Mesenchymal stem cell (in vitro differentiated cells and primary cell): ENCODE data around the gene RBP7.
A peak's percentile ranks its signal among the peaks of the same experiment; 100 is the strongest.

Source experiments
- DNase-seq: peaks from one replicate; pipeline ENCODE4 v3.0.0-alpha.2; 2013
- H2AFZ ChIP-seq: one replicate; pipeline ENCODE4 v1.6.1; 2013; ENCODE audit warnings: low read depth, mild to moderate bottlenecking, control low read depth, inconsistent platforms, low read length, moderate library complexity
- H2AK5ac ChIP-seq: 2 replicates; pipeline ENCODE4 v1.6.1; 2013; ENCODE audit warnings: low read length, moderate library complexity, mild to moderate bottlenecking, inconsistent platforms; ENCODE audit not compliant: severe bottlenecking
- H2BK120ac ChIP-seq: one replicate; pipeline ENCODE4 v1.6.1; 2013; ENCODE audit warnings: low read depth, mild to moderate bottlenecking, inconsistent platforms, low read length, moderate library complexity
- H2BK12ac ChIP-seq, 2 experiments: one replicate each; pipeline ENCODE4 v1.6.1; 2013; ENCODE audit warnings: inconsistent platforms in 2 of 2, low read length in 2 of 2, mild to moderate bottlenecking in 2 of 2, moderate library complexity in 2 of 2, control low read depth in 1 of 2
- H2BK15ac ChIP-seq: one replicate; pipeline ENCODE4 v1.6.1; 2013; ENCODE audit warnings: mild to moderate bottlenecking, low read depth, inconsistent platforms; ENCODE audit not compliant: poor library complexity, severe bottlenecking
- H2BK5ac ChIP-seq: 2 replicates; pipeline ENCODE4 v1.6.1; 2013; ENCODE audit warnings: low read depth, mild to moderate bottlenecking, low read length, control low read depth, inconsistent platforms; ENCODE audit not compliant: poor library complexity, severe bottlenecking
- H3K14ac ChIP-seq, 2 experiments: one replicate each; pipeline ENCODE4 v1.6.1; 2013; ENCODE audit warnings: inconsistent platforms in 2 of 2, low read length in 2 of 2, control low read depth in 1 of 2, mild to moderate bottlenecking in 1 of 2, moderate library complexity in 1 of 2
- H3K18ac ChIP-seq, 2 experiments: one replicate each; pipeline ENCODE4 v1.6.1; 2013; ENCODE audit warnings: inconsistent platforms in 2 of 2, low read length in 2 of 2, control low read depth in 1 of 2, low read depth in 1 of 2, mild to moderate bottlenecking in 1 of 2
- H3K23ac ChIP-seq, 2 experiments: one replicate each; pipeline ENCODE4 v1.6.1; 2013; ENCODE audit warnings: inconsistent platforms in 2 of 2, low read length in 2 of 2, mild to moderate bottlenecking in 2 of 2, moderate library complexity in 2 of 2, control low read depth in 1 of 2
- H3K27ac ChIP-seq: 2 replicates; pipeline ENCODE4 v1.5.1; 2013; ENCODE audit warnings: mild to moderate bottlenecking, moderate library complexity, low read length, control low read depth, inconsistent platforms; ENCODE audit not compliant: poor library complexity, severe bottlenecking
- H3K27me3 ChIP-seq, 2 experiments: 2 replicates each; pipeline versions ENCODE4 v1.6.1 to v1.7.0; 2013; ENCODE audit warnings: low read length in 2 of 2, mild to moderate bottlenecking in 2 of 2, moderate library complexity in 2 of 2, control low read depth in 1 of 2, inconsistent platforms in 1 of 2; ENCODE audit not compliant: control insufficient read depth in 1 of 2, insufficient read depth in 1 of 2
- H3K36me3 ChIP-seq, 2 experiments: 2 replicates each; pipeline versions ENCODE4 v1.6.1 to v1.7.0; 2013; ENCODE audit warnings: low read length in 2 of 2, control low read depth in 1 of 2, inconsistent platforms in 1 of 2, low read depth in 1 of 2, mild to moderate bottlenecking in 1 of 2; ENCODE audit not compliant: insufficient read depth in 2 of 2, control insufficient read depth in 1 of 2
- H3K4ac ChIP-seq, 2 experiments: one replicate each; pipeline ENCODE4 v1.6.1; 2013; ENCODE audit warnings: inconsistent platforms in 2 of 2, low read length in 2 of 2, mild to moderate bottlenecking in 2 of 2, moderate library complexity in 2 of 2, control low read depth in 1 of 2, low read depth in 1 of 2
- H3K4me1 ChIP-seq: 2 replicates; pipeline ENCODE4 v1.6.1; 2013; ENCODE audit warnings: low read depth, low read length, control low read depth; ENCODE audit not compliant: control insufficient read depth, insufficient read depth
- H3K4me2 ChIP-seq: 2 replicates; pipeline ENCODE4 v1.6.1; 2013; ENCODE audit warnings: low read length, mild to moderate bottlenecking, inconsistent platforms; ENCODE audit not compliant: poor library complexity, severe bottlenecking
- H3K4me3 ChIP-seq, 2 experiments: 2 replicates each; pipeline versions ENCODE4 v1.5.1 to v1.7.0; 2013; ENCODE audit warnings: low read length in 2 of 2, mild to moderate bottlenecking in 2 of 2, control low read depth in 1 of 2, low read depth in 1 of 2; ENCODE audit not compliant: insufficient read depth in 1 of 2
- H3K79me1 ChIP-seq: replicated peaks from 2 replicates; pipeline ENCODE4 v1.6.1; 2013; ENCODE audit warnings: mild to moderate bottlenecking, control low read depth, low read length, inconsistent platforms; ENCODE audit not compliant: poor library complexity, severe bottlenecking
- H3K9ac ChIP-seq: 2 replicates; pipeline ENCODE4 v1.7.0; 2013; ENCODE audit warnings: mild to moderate bottlenecking, low read length, moderate library complexity
- H3K9me3 ChIP-seq: 2 replicates; pipeline ENCODE4 v1.7.0; 2013; ENCODE audit warnings: mild to moderate bottlenecking, low read length; ENCODE audit not compliant: control insufficient read depth
- H4K8ac ChIP-seq: one replicate; pipeline ENCODE4 v1.6.1; 2013; ENCODE audit warnings: inconsistent platforms, mild to moderate bottlenecking, low read length, moderate library complexity
- H4K91ac ChIP-seq: one replicate; pipeline ENCODE4 v1.6.1; 2013; ENCODE audit warnings: mild to moderate bottlenecking, low read length, inconsistent platforms
- WGBS: methylation state at CpG from one replicate; pipeline ENCODE4 v1.1.7; 2013; ENCODE audit warnings: mixed read lengths; 5-methylcytosine and 5-hydroxymethylcytosine counted together

RBP7 gene

GRCh38 chr1:9960706-9961562 lies 36.1 kb upstream of the RBP7 start:
- Histone ChIP-seq H3K4me1 (peaks cover 3% of the 10 kb centered on the region), H3K4ac (no peak overlapping the region), H4K91ac (no peak overlapping the region), H3K27ac (no peak overlapping the region), H2AK5ac (peak overlapping the region; percentile 45), H2BK15ac (no peak overlapping the region), H2BK5ac (no peak overlapping the region), H3K9ac (no peak overlapping the region), H3K4me2 (no peak overlapping the region), H3K23ac (no peak overlapping the region), H3K36me3 (no peaks in the 10 kb centered on the region), H3K4me3 (no peak overlapping the region), H3K27me3 (no peaks in the 10 kb centered on the region), H3K18ac (no peak overlapping the region), H2AFZ (no peak overlapping the region), H3K14ac (no peak overlapping the region), H2BK12ac (no peak overlapping the region), H2BK120ac (no peak overlapping the region), H4K8ac (peak overlapping the region; percentile 30), H3K79me1 (peaks cover 14% of the 10 kb centered on the region), H3K9me3 (no peaks in the 10 kb centered on the region)
- WGBS, result 78% methylated on average over 6 of the region's 12 CpGs
- DNase-seq, result peak; percentile 4

DNA sequence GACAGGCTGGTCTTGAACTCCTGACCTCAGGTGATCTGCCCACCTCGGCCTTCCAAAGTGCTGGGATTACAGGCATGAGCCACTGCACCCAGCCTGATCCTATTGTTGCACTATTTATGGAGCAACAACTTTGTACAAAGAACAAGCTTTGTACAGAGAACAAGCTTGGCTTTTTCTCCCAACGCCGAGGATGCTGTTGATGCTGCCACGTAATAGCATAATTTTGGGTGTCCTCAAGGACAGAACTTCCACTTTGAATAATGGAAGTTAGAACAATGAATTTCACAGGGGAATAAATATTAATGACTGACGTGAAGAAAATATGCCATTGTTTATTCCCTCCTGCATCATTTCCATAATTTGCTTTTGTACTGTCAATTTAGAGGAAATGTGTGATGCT lies 12.8 kb upstream of the RBP7 start:
- H2BK5ac ChIP-seq, result no peak overlapping the region
- no peak overlapping the region for H3K27ac ChIP-seq
- 92% methylated on average over 5 of the region's 5 CpGs for WGBS
- H2BK120ac ChIP-seq, result no peak overlapping the region
- no peak overlapping the region for H3K23ac ChIP-seq
- H3K4me2 ChIP-seq, result no peak overlapping the region
- H3K27me3 ChIP-seq, result no peaks in the 10 kb centered on the region
- H3K36me3 ChIP-seq, result peaks cover 10 to 27% of the 10 kb centered on the region in 2 experiments
- no peaks in the 10 kb centered on the region for H3K9me3 ChIP-seq
- no peak overlapping the region for H4K91ac ChIP-seq
- no peaks in the 10 kb centered on the region for H3K4me1 ChIP-seq
- H2BK15ac ChIP-seq, result no peak overlapping the region
- H3K14ac ChIP-seq, result no peak overlapping the region
- H3K18ac ChIP-seq, result no peak overlapping the region
- no peak overlapping the region for H4K8ac ChIP-seq
- DNase-seq, result no peak
- H2AFZ ChIP-seq, result no peak overlapping the region
- H3K4me3 ChIP-seq, result no peak overlapping the region
- no peak overlapping the region for H3K4ac ChIP-seq
- no peaks in the 10 kb centered on the region for H3K79me1 ChIP-seq
- no peak overlapping the region for H3K9ac ChIP-seq
- H2BK12ac ChIP-seq, result no peak overlapping the region
- no peak overlapping the region for H2AK5ac ChIP-seq

- no peak overlapping the region for H4K91ac ChIP-seq
- no peak overlapping the region for H2AK5ac ChIP-seq
- H3K9me3 ChIP-seq, result no peaks in the 10 kb centered on the region
- H3K27ac ChIP-seq, result no peak overlapping the region
- no peak overlapping the region for H3K4me3 ChIP-seq
- no peak for DNase-seq
- no peaks in the 10 kb centered on the region for H3K4me1 ChIP-seq
- no peak overlapping the region for H3K23ac ChIP-seq
- H2BK12ac ChIP-seq, result no peak overlapping the region
- H3K36me3 ChIP-seq, result peaks cover 10 to 27% of the 10 kb centered on the region in 2 experiments
- H3K4me2 ChIP-seq, result no peak overlapping the region
- H2BK5ac ChIP-seq, result no peak overlapping the region
- H3K79me1 ChIP-seq, result no peaks in the 10 kb centered on the region
- no peak overlapping the region for H3K9ac ChIP-seq
- no peak overlapping the region for H4K8ac ChIP-seq
- no peak overlapping the region for H3K18ac ChIP-seq
- no peak overlapping the region for H3K4ac ChIP-seq
- H3K14ac ChIP-seq, result no peak overlapping the region
- no peak overlapping the region for H2AFZ ChIP-seq
- H3K27me3 ChIP-seq, result no peaks in the 10 kb centered on the region
- 55% methylated on average over 5 of the region's 6 CpGs for WGBS
- H2BK15ac ChIP-seq, result no peak overlapping the region
- H2BK120ac ChIP-seq, result no peak overlapping the region
These were observed 12.0 kb upstream of the RBP7 start for GRCh38 chr1:9985001-9985400.

DNA sequence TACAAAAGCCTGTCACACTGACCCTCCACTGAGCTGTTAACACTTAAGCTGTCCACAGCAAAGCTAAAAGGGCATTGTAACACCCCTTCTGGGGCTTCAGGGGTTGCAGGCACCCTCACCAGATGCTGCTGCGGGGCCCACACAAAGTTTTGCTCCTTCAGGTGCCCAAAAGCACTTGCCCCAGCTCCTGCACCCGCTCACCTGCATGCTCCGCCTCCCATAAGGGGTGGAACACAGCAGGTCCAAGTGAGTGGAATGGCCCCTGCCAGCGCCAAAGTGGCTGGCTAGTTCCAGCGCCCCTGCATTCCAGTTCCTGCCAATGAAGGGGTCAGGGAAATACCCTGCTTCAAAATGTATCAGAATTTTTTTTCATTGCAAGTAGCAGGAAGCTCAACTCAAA lies 7.3 kb upstream of the RBP7 start:
- Histone ChIP-seq H3K23ac (no peak overlapping the region), H4K91ac (no peak overlapping the region), H4K8ac (no peak overlapping the region), H3K18ac (no peak overlapping the region), H3K14ac (no peak overlapping the region), H3K27ac (no peak overlapping the region), H3K4me1 (no peaks in the 10 kb centered on the region), H3K9me3 (no peaks in the 10 kb centered on the region), H3K4me3 (no peak overlapping the region), H2BK120ac (no peak overlapping the region), H2AK5ac (no peak overlapping the region), H2BK15ac (no peak overlapping the region), H3K79me1 (no peaks in the 10 kb centered on the region), H2BK5ac (no peak overlapping the region), H3K36me3 (peaks cover 3 to 4% of the 10 kb centered on the region in 2 experiments), H3K27me3 (peaks cover 0 to 5% of the 10 kb centered on the region in 2 experiments), H2AFZ (no peak overlapping the region), H3K9ac (no peak overlapping the region), H3K4ac (no peak overlapping the region), H3K4me2 (no peak overlapping the region), H2BK12ac (no peak overlapping the region)
- WGBS, result 75% methylated on average over 5 of the region's 5 CpGs
- DNase-seq, result no peak
